ENCODE measurements around the gene OGFOD1.
A peak's percentile ranks its signal among the peaks of the same experiment; 100 is the strongest.

The OGFOD1 gene

DNA sequence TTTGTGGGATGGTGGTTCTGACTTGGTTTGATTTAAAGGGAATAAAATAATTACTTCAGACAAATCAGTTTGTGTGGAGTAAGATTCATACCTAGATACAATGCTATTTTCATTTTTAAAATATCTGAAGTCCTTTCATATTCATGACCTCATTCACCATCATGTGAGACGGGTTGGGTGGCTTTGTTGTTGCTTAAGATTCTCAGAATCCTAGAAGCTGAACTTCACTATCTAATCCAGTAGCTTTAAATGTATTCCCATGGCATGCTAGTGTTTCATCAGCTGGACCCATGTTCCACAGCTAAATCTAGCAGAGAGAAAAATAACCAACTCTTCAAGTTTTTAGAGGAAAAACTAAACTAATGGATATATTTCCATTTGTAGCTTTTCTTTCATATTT, 23.3 kb upstream of the OGFOD1 start:
- DNase-seq (ENCODE audit: low spot score): no peak

DNA sequence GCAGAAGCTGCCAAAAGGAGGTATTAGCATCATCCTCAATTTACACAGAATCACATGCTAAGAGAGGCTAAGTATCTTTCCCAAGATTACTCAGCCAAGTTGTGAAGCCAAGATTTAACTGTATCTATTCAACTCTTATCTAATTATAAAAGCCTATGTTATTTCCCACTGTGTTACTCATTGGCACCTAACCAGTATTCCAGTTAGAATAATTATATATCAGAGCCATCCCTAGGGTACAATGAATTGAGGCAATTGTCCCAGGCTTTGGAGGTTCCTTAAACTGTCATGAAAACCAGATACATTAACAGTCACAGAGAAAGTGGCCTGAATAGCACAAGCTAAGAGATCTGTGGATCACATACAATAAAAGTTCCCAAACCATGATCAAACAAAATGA, 15.1 kb upstream of the OGFOD1 start:
- no peak for DNase-seq (ENCODE audit: low spot score)

DNA sequence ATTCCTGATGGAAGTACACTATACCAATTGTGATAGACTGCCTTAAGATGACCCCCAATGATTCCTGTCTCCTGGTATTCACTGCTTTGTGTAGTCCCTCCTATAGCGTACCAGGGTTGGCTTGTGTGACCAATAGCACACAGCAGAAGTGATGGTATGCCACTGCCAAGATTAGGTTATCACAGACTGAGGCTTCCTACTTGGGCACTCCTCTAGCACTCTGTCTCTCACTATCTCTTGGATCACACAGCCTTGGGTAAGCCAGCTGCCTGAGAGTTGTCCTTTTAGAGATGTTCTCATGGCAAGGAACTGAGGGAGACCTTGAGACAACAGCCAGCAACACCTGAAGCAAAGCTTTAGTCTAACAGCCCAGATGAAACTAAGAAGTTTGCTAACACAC, 13.3 kb upstream of the OGFOD1 start:
- DNase-seq (ENCODE audit: low spot score): no peak

DNA sequence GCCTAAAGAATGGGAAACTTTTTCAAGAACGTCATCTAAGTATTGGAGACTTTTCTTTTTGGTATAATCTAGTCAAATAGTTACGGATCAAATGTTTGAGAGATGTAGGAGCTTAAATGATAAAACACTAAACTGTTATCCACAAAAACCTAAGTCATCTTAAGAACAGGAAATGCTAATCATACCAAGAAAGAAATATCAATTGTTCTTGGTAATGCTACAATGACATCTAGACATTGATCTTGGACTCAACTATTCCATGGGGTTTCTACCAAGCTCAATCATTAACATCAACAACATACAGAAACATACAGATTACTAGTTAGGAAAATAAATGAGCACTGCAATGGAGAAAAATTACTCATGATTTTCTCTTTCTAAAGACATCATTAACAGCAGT, 4.1 kb upstream of the OGFOD1 start:
- no peak for DNase-seq (ENCODE audit: low spot score)

DNA sequence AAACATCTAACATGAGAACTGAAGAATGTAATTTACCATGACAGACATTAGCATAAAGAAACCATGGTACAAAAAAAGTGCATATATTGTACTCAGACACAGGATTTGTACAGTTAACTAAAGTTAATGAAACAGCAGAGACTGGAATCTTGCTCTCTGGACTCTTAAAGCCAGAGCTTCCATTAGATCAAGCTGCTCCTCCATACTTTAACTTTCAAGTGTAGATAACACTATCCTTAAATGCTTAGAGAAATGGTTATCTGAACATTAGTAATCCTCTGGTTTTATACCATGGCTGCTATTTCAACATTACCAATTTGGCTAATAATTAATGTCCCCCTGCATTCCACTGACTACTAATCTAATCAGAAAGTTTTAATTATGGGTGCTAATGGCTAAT, 3.3 kb upstream of the OGFOD1 start:
- DNase-seq (ENCODE audit: low spot score): no peak

DNA sequence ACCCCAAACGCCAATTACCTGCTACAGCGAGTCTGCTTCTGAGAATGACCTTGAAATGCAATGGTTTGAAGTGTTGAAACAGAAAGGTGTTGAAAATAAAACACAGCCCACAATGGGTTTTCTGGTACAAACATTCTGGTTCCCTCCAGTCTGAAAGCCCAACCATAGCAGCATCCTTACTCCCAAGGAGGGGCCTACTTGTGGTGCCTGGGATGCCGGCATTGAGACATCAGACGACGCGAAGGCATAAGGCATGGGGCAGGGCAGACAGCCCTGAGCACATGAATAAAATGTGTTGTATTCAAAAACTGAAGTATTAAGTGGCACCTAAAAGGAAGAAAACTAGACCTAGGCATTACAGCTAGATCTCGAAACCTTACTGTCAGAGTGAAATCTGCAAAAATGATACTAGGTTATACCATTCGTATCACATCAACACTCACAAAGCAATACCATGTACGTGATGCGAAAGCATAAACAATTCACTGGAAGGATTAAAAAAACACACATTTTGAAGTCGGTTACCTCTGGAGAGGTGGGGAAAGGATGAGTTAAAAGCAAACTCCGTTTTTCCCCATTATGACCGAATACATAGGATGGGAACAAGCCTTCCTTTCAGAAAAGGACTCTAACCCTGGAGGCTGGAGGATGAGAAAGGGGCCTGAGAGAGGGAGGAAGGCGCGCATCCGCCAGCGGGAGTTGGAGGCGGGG, 924 bp upstream of the OGFOD1 start:
- no peak for DNase-seq (ENCODE audit: low spot score)

DNA sequence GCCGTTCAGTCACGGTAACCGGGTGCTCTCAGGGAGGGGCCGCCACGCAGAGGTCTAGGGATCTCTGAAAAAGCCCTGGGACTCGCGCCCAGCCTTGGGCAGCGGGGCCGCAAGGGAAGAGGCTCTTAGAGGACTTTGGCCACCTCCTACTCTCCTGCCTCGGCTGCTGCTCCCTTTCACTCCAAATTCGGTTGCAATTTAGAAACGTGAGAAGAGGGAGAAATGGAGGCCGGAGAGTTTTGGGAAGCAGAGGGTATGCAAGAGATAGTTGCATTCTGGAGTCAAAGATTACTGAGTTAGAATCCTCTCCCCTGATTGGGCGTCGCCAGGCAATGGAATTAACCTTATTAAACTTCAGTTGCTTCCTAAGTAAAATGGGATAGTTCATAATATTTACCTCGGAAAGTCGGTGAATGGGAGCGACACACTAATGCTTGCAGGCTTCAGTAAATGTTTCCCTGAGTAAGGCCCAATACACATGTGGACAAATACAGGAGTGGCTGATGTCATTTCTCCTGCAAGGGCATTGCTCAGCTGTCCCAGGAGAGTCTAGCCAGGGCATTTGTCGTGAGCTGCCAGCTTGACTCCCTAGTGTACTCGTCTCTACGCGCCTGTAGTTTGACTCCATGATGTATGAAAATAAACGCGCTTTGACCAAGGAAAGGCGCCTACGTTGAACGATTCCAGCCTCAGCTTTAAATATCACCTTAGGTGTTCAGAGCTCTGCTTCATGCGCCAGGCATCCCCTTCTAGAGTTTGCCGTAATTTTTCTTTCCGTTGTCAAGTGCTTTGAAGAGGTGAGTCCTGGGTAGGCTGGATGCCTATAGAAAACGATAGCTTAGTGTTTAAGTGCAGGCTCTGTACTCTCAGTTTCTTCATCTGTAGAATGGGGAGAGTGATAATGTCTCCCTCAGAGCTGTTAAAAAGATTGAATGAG, 667 bp downstream of the OGFOD1 start:
- DNase-seq (ENCODE audit: low spot score): peak; percentile 14

DNA sequence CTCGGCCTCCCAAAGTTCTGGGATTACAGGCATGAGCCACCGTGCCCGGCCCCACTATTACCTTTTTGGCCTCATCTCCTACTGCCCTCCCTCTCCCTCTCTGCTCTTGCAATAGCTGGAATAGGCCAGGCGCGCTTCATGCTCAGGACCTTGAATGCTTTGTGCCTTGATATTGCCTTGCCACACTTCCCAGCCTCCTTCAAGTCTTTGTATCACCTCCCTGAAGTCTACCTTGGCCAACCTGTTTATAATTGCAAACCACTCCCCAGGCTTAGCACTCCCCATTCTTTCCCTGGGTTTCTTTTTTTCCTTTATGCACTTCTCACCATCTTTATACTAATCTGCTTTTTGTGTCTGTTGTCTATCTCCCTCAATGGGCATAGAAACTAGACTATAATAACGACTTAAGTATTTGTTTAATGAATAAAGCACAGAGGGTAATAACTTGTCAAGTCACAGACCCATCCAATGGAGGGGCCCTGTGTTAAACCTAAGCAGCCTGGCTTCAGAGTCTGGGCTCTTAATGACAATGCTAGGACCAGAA, 6.6 kb downstream of the OGFOD1 start:
- DNase-seq (ENCODE audit: low spot score): no peak

DNA sequence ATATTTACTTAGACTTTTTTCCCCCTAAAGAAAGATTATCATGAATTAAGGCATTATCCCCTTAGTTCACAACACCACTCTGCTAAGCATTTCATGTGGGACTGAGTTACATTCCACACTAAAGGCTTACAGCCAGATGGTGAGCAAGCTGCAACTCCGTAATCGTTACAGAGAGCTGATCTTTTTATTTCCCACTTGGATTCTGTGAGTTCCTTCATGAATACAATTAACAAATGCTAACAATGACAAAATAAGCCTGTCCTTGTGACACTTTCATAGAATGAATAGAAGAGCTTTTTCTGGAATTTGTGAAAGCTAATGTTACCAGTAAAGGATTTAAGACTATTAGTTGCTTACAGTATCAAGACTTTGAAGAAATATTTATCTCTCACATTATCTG, 8.7 kb downstream of the OGFOD1 start:
- no peak for DNase-seq (ENCODE audit: low spot score)

DNA sequence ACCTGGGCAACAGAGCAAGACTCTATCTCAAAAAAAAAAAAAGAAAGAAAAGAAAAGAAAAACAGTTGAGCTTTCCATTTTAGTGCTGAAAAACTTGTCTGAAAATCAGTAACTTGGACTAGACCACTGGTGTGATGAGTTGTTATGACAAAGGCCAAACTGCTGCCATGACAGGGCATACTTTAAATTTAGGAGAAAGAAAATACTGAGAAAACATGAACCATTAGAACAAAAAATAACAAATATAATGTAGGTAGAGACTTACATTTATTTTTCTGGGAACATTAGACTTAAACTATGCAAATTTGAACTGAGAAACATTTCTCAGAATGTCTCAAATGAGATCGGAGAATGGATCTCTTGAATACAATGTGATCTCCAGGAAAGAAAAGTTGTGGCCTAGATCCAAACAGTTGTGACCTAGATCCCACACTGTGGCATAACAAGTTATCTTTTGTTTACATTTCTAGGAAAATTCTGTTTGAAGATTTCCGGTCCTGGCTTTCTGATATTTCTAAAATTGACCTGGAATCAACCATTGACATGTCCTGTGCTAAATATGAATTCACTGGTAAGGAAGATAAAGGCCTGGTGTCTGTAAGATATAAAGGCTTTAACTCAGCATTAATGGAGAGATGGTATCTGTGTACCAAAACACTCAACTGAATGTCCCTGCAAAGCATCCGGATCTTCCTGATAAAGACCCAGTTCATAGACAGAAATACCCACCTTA, 10.9 kb downstream of the OGFOD1 start:
- no peak for DNase-seq (ENCODE audit: low spot score)

DNA sequence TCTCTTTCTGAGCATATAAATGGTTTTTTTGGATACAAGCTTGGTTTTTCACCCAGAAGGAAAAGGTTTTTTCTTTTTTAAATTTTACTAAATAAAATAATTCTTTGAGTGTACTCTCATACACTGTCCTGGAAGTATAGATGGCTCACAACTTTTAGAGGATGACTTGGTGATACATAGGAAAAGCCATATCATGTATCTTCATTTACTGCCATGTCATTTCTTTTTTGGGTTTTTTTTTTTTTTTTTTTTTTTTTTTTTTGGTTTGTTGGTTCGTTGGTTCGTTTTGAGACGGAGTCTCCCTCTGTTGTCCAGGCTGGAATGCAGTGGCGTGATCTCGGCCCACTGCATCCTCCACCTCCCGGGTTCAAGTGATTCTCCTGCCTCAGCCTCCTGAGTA, 11.8 kb downstream of the OGFOD1 start:
- no peak for DNase-seq (ENCODE audit: low spot score)

DNA sequence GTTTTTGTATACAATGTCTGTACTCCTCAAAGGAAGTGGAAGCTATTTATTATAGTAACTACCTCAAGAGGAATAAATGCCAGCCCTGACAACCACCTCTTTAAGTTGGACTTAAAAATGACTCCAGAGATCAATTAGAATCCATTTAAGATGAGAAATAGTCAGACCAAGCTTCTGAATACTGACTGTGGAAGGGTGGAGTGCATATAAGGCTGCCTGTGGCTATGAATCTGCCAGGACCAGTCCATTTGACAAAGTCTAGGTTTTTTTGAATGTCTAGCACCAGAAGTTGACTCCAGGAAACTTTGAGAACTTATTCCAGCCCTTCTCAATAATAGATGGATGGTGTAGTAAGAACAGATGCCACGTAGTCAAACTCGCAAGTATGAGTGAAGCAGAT, 15.0 kb downstream of the OGFOD1 start:
- no peak for DNase-seq (ENCODE audit: low spot score)

DNA sequence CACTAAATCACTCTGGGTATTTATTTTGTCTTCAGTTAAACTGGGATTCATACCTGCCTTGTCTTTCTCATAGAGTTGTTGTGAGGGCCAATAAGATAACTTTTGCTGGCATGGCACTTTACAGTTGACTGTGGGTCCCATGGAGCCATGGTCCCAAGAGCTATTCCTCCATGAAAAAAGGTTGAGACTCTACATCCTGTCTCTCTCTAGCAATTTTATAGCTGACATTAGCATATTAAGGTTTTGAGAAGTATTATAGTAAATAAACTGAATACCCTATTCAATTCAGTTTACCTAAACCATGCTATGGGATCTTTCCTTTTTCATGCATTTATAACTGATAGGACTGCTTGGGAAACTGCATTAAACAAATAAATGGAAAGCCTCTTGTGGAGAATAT, 17.4 kb downstream of the OGFOD1 start:
- DNase-seq (ENCODE audit: low spot score): no peak

DNA sequence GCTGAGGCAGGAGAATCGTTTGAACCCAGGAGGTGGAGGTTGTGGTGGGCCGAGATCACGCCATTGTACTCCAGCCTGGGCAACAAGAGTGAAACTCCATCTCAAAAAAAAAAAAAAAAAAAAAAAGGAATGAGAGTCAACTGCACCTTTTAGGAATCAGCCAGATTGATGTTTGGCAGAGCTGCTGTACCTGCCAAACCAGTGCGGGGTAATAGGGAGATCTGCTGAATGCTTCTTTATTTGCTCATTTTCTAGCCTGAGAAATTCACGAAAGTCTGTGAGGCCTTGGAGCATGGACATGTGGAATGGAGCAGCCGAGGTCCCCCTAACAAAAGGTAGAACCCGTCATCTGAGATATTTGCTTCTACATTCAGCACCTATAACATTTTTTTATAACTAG, 18.4 kb downstream of the OGFOD1 start:
- DNase-seq (ENCODE audit: low spot score): no peak

DNA sequence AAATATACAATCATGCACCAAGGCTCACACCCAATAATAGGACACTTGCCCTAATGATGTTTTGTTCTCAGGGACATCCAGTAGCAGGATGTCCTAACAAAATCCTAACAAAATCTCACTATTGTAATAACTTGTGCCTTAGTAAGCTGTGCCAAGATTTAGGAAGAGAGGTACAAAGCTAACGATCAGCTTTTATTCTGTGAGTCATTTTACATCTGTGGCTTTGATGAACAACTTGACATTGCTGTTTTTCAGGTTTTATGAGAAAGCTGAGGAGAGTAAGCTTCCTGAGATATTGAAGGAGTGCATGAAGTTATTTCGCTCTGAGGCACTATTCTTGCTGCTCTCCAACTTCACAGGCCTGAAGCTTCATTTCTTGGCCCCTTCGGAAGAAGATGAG, 18.9 kb downstream of the OGFOD1 start:
- no peak for DNase-seq (ENCODE audit: low spot score)

DNA sequence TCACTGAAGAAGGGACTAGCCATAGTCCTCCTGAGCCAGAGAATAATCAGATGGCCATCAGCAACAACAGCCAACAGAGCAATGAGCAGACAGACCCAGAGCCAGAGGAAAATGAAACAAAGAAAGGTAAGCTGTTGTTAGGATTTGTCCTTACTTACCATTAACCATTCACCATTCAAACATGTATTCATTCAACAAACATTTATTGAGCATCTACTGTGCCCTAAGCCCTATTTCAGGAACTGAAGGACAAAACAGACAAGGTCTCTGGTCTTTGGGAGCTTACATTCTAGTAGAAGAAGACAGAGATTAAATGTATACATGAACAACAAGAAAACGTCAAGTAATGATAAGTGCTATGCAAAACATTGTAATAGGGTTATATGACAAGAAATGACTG, 19.3 kb downstream of the OGFOD1 start:
- DNase-seq (ENCODE audit: low spot score): no peak

DNA sequence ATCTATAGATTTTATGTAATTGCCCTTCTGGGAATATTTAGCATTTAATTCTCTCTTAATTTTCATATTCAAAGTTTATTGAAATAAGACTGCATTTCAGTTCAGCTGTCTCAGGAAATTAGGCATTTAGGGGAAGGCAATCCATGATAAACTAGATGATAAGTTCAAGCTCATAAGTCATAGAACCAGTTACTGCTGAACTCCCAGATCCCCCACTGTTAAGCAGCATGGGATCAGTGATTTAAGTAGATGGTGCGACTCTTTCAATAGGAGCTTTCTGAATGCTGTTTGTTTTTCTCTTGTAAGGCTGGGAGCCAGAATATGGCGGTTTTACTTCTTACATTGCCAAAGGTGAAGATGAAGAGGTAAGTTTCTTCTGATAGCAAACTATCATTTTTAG, 23.8 kb downstream of the OGFOD1 start:
- no peak for DNase-seq (ENCODE audit: low spot score)

DNA sequence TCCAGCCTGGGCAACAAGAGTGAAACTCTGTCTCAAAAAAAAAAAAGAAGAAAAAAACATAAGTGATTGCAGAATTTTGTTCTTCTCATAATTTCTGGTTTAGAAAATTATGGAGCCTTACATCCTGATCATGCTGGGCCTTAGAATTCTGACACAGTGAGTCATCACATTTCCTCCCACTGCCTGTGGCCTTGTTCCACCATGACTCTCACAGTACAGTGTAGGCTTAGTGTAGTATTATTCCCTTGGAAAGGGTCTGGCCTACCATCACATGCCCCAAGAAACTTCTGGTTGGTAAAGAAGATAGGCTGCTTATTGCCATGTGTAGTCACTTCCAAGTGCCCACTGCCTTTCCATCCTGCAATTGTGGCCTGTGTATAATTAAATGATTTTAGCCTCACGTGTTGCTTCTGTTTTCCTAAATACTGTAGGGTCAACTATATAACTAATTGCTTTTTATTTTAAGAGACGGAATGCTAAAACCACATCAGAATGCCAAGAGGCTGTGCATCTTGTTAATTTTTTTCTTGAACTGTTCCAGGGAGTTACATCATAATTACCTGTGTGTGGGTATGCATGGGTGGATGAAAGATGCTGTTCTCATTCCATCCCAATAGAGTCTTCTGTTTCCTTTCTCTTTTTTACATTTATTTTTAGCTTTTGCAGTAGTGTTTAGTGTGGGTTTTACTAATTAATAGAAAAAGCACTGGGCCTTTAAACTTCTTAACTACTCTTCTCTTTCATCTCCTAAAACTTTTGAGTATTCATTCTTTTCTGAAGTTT, 25.9 kb downstream of the OGFOD1 start:
- peak; percentile 68 for DNase-seq (ENCODE audit: low spot score)

DNA sequence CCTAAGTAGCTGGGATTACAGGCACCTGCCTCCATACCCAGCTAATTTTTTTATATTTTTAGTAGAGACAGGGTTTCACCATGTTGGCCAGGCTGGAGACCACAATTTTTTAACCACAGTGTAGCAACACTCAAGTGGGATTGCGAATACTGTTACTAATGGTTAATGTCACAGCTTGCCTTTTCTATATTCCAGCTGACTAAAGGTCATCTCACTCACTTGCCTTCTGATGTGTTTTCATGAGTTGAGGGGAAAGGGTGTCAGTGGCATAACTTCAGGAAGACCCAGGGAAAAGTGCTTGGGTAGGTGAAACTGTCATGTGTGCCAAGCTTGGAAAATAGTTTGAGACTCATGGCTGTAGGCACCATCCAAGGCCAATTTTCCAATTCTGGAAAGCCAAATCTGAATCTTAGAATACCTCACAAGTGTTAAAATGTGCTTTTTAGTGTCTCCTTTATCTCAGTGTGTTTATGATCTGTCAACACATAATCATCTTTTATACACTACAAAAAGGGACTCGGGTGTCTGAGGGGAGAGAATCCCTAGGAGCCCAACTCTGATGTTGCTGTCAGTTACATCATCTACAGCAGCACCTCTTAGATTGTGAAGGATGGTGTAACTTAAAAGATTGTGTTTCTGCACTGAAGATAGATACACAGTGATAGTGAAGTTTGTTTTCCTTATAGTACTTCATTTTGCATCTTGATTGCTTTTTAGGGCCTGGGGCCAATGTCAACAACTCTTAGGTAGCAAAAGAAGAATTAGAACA, 27.1 kb downstream of the OGFOD1 start:
- DNase-seq (ENCODE audit: low spot score): no peak

DNA sequence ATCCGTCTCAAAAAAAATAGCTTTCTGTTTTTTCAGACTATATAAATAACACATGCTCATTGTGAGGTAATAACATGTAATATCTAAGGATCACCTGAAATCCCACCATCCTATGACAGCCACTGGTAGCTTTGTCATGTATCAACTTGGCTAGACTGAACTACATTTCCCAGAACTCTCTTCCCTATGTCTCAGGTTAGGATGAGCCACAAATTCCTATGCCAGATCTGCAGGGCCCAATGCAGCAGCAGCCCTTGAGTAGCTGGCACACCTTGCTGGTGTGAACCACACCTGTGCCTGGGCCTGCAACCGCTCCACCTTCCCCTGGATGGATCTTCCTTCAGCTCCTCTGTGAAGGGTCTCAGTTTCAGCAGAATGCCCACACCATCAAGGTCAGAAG, 28.1 kb downstream of the OGFOD1 start:
- DNase-seq (ENCODE audit: low spot score): no peak

Measured in COLO829 (cell line).